ENCODE data around the gene VSIR. TPM values are rescaled to one million over a fixed set of nuclear protein-coding genes. Genes with fewer than 3 reads are reported as not detected.

The VSIR gene
- total RNA-seq, 2 experiments from 2014 or later: 86.2 to 91.4 TPM

GRCh38 chr10:71789871-71790270 lies 16.6 kb upstream of the VSIR start:
- TF ChIP-seq CTCF (IDR thresholded peaks at IDR 0.05): no peak
- H3K9me3 Mint-ChIP-seq: no peaks in the 10 kb centered on the region
- CTCF ChIA-PET: no interaction called here
- H3K4me3 Mint-ChIP-seq: no peak overlapping the region
- Histone ChIP-seq H3K27me3 (ENCODE audit: control insufficient read depth in 1 of 2, insufficient read depth in 2 of 2, low read length in 2 of 2) (no peaks in the 10 kb centered on the region), H3K4me1 (ENCODE audit: insufficient read depth, low read length) (peaks cover 4% of the 10 kb centered on the region), H3K4me3 (ENCODE audit: low read length) (no peak overlapping the region), H3K27ac (ENCODE audit: low read depth in 1 of 2, low read length in 2 of 2) (no peak overlapping the region), H3K36me3 (ENCODE audit: insufficient read depth, low read length) (no peaks in the 10 kb centered on the region), H3K9me3 (ENCODE audit: control insufficient read depth in 1 of 2, insufficient read depth in 1 of 2, low read length in 2 of 2) (no peaks in the 10 kb centered on the region)
- intact Hi-C loops (cut with DNase I, micrococcal nuclease): no loop called here
- H3K4me1 Mint-ChIP-seq (ENCODE audit: low read depth): no peaks in the 10 kb centered on the region
- POLR2A ChIA-PET: no interaction called here
- no peak for DNase-seq
- no peak for ATAC-seq (ENCODE audit: poor library complexity)
- H3K27ac Mint-ChIP-seq: no peak overlapping the region
- no peaks in the 10 kb centered on the region for H3K36me3 Mint-ChIP-seq (ENCODE audit: low read depth)
- no peaks in the 10 kb centered on the region for H3K27me3 Mint-ChIP-seq

- Mint-ChIP-seq H3K36me3 (ENCODE audit: low read depth) (no peaks in the 10 kb centered on the region), H3K9me3 (no peaks in the 10 kb centered on the region), H3K4me1 (ENCODE audit: low read depth) (no peaks in the 10 kb centered on the region), H3K27ac (no peak overlapping the region), H3K27me3 (no peaks in the 10 kb centered on the region), H3K4me3 (no peak overlapping the region)
- H3K27ac ChIP-seq (ENCODE audit: low read depth in 1 of 2, low read length in 2 of 2): no peak overlapping the region
- TF ChIP-seq CTCF (IDR thresholded peaks at IDR 0.05): no peak
- H3K9me3 ChIP-seq (ENCODE audit: control insufficient read depth in 1 of 2, insufficient read depth in 1 of 2, low read length in 2 of 2): no peaks in the 10 kb centered on the region
- no peaks in the 10 kb centered on the region for H3K36me3 ChIP-seq (ENCODE audit: insufficient read depth, low read length)
- ChIA-PET POLR2A (no interaction called here), CTCF (no interaction called here)
- H3K4me1 ChIP-seq (ENCODE audit: insufficient read depth, low read length): peaks cover 4% of the 10 kb centered on the region
- H3K4me3 ChIP-seq (ENCODE audit: low read length): no peak overlapping the region
- DNase-seq (no peak), ATAC-seq (ENCODE audit: poor library complexity) (no peak)
- no peaks in the 10 kb centered on the region for H3K27me3 ChIP-seq (ENCODE audit: control insufficient read depth in 1 of 2, insufficient read depth in 2 of 2, low read length in 2 of 2)
- intact Hi-C loops (cut with DNase I, micrococcal nuclease): no loop called here
Measured at GRCh38 chr10:71788954-71789353, 15.6 kb upstream of the VSIR start.

GRCh38 chr10:71784679-71785272 lies 11.5 kb upstream of the VSIR start:
- peaks cover 4% of the 10 kb centered on the region for H3K4me1 ChIP-seq (ENCODE audit: insufficient read depth, low read length)
- Mint-ChIP-seq H3K36me3 (ENCODE audit: low read depth) (no peaks in the 10 kb centered on the region), H3K4me3 (no peak overlapping the region), H3K9me3 (no peaks in the 10 kb centered on the region), H3K27me3 (no peaks in the 10 kb centered on the region), H3K27ac (no peak overlapping the region), H3K4me1 (ENCODE audit: low read depth) (no peaks in the 10 kb centered on the region)
- no peaks in the 10 kb centered on the region for H3K27me3 ChIP-seq (ENCODE audit: control insufficient read depth in 1 of 2, insufficient read depth in 2 of 2, low read length in 2 of 2)
- H3K27ac ChIP-seq (ENCODE audit: low read depth in 1 of 2, low read length in 2 of 2): no peak overlapping the region
- no peak for ATAC-seq (ENCODE audit: poor library complexity)
- POLR2A ChIA-PET: no interaction called here
- intact Hi-C loops (cut with DNase I, micrococcal nuclease): no loop called here
- no peaks in the 10 kb centered on the region for H3K36me3 ChIP-seq (ENCODE audit: insufficient read depth, low read length)
- no peak for TF ChIP-seq CTCF (IDR thresholded peaks at IDR 0.05)
- no peak overlapping the region for H3K4me3 ChIP-seq (ENCODE audit: low read length)
- H3K9me3 ChIP-seq (ENCODE audit: control insufficient read depth in 1 of 2, insufficient read depth in 1 of 2, low read length in 2 of 2): no peaks in the 10 kb centered on the region
- DNase-seq: no peak
- CTCF ChIA-PET: no interaction called here
